HUDEP-2 (cell line): Measurements from ENCODE around the gene KCNK16.
A peak's percentile ranks its signal among the peaks of the same experiment; 100 is the strongest.

Source experiments
- DNase-seq, 76 experiments: peaks; one replicate each; lab custom pipeline; 2025; ENCODE audit not compliant: unreplicated experiment in 76 of 76; lab: John Stamatoyannopoulos, UW

Gene KCNK16

GRCh38 chr6:39322306-39322850 lies at the start of gene KCNK16:
Gene KCNK16 (minus strand): TSS chr6:39322702. CDS start chr6:39322540, 162 bp downstream.
- no peak for DNase-seq

GRCh38 chr6:39370390-39370789 lies 47.9 kb upstream of the KCNK16 start:
- no peak for DNase-seq

- no peak for DNase-seq
These were observed 47.5 kb upstream of the KCNK16 start for GRCh38 chr6:39369987-39370386.

GRCh38 chr6:39367700-39368099 lies 45.2 kb upstream of the KCNK16 start:
- no peak for DNase-seq

GRCh38 chr6:39366931-39367618 lies 44.6 kb upstream of the KCNK16 start:
- DNase-seq, result no peak

- DNase-seq, result no peak
These were observed 43.0 kb upstream of the KCNK16 start for GRCh38 chr6:39365281-39366074.

GRCh38 chr6:39363280-39363679 lies 40.8 kb upstream of the KCNK16 start:
- no peak for DNase-seq

GRCh38 chr6:39362487-39362865 lies 40.0 kb upstream of the KCNK16 start:
- no peak for DNase-seq

- DNase-seq, result peak in 44 of 76 experiments; percentile 6 to 70 (median 31)
These were observed 39.4 kb upstream of the KCNK16 start for GRCh38 chr6:39361657-39362486.

GRCh38 chr6:39360378-39360777 lies 37.9 kb upstream of the KCNK16 start:
- no peak for DNase-seq

- peak in 9 of 76 experiments; percentile 6 to 44 (median 20) for DNase-seq
These were observed 35.6 kb upstream of the KCNK16 start for GRCh38 chr6:39357998-39358686.

- no peak for DNase-seq
These were observed 31.3 kb upstream of the KCNK16 start for GRCh38 chr6:39353698-39354315.

- no peak for DNase-seq
These were observed 28.4 kb upstream of the KCNK16 start for GRCh38 chr6:39350723-39351505.

- no peak for DNase-seq
These were observed 26.2 kb upstream of the KCNK16 start for GRCh38 chr6:39348740-39349139.

GRCh38 chr6:39347906-39348585 lies 25.5 kb upstream of the KCNK16 start:
- peak in 50 of 76 experiments; percentile 1 to 70 (median 35) for DNase-seq

- DNase-seq, result no peak
These were observed 24.7 kb upstream of the KCNK16 start for GRCh38 chr6:39347206-39347605.

GRCh38 chr6:39344821-39345280 lies 22.3 kb upstream of the KCNK16 start:
- no peak for DNase-seq

- DNase-seq, result no peak
These were observed 20.9 kb upstream of the KCNK16 start for GRCh38 chr6:39343396-39343870.
